GM23338 (cell line): ENCODE data around the gene CNOT6. TPM values are rescaled to one million over a fixed set of nuclear protein-coding genes. Genes with fewer than 3 reads are reported as not detected.
"Not testable (repeated sequence)": the region's sequence is repeated elsewhere in the genome, so short reads cannot be mapped to it uniquely, and the experiment has no call there.

Source experiments
- ATAC-seq: fragments of 200-7000 bp; cut with Tn5 transposase; 3 replicates; pipeline ENCODE4 v1.9.1; 2020
- DNase-seq: peaks from one replicate; pipeline ENCODE4 v3.0.0-alpha.2; 2015; ENCODE audit warnings: low spot score
- H2AFZ ChIP-seq: fragments of 200-600 bp; sonication (generic); 2 replicates; pipeline ENCODE4 v1.8.0; 2016; ENCODE audit warnings: antibody characterized with exemption, mild to moderate bottlenecking, moderate library complexity
- H3F3A ChIP-seq: fragments of 200-600 bp; sonication (generic); replicated peaks from 2 replicates; pipeline ENCODE4 v1.8.0; 2017; ENCODE audit warnings: antibody characterized with exemption, mixed run types, low read depth
- H3K27ac ChIP-seq: fragments of 200-600 bp; sonication (generic); 2 replicates; pipeline ENCODE4 v1.6.1; 2016; ENCODE audit warnings: low read depth
- H3K27me3 ChIP-seq: fragments of 200-600 bp; sonication (generic); 2 replicates; pipeline ENCODE4 v1.8.0; 2016; ENCODE audit warnings: mild to moderate bottlenecking, mixed run types, moderate library complexity; ENCODE audit not compliant: insufficient read depth
- H3K36me3 ChIP-seq: fragments of 200-600 bp; sonication (generic); 2 replicates; pipeline ENCODE4 v1.8.0; 2016; ENCODE audit warnings: mild to moderate bottlenecking; ENCODE audit not compliant: insufficient read depth
- H3K4me1 ChIP-seq: fragments of 200-600 bp; sonication (generic); 2 replicates; pipeline ENCODE4 v1.8.0; 2016; ENCODE audit warnings: mild to moderate bottlenecking, moderate library complexity; ENCODE audit not compliant: insufficient read depth
- H3K4me2 ChIP-seq: fragments of 200-600 bp; sonication (generic); 2 replicates; pipeline ENCODE4 v1.7.1; 2017; ENCODE audit warnings: mixed run types
- H3K4me3 ChIP-seq: fragments of 200-600 bp; sonication (generic); 2 replicates; pipeline ENCODE4 v1.6.1; 2016; ENCODE audit warnings: mixed run types
- H3K79me2 ChIP-seq: fragments of 200-600 bp; sonication (generic); replicated peaks from 2 replicates; pipeline ENCODE4 v1.8.0; 2017; ENCODE audit warnings: mild to moderate bottlenecking; ENCODE audit not compliant: insufficient read depth
- H3K9me2 ChIP-seq: fragments of 200-600 bp; sonication (generic); 2 replicates; pipeline ENCODE4 v1.8.0; 2017; ENCODE audit not compliant: insufficient read depth
- H4K20me1 ChIP-seq: fragments of 200-600 bp; sonication (generic); replicated peaks from 2 replicates; pipeline ENCODE4 v1.8.0; 2017; ENCODE audit warnings: mild to moderate bottlenecking; ENCODE audit not compliant: insufficient read depth
- H3K27ac Mint-ChIP-seq: 2 replicates; pipeline ENCODE4 v1.8.0; 2020; ENCODE audit warnings: inconsistent platforms, mild to moderate bottlenecking, moderate library complexity, mixed read lengths
- H3K27me3 Mint-ChIP-seq: 3 replicates; pipeline ENCODE4 v1.8.0; 2022; ENCODE audit warnings: low read depth, mild to moderate bottlenecking, moderate library complexity, mixed read lengths, inconsistent platforms; ENCODE audit not compliant: insufficient read depth, poor library complexity
- H3K36me3 Mint-ChIP-seq: 3 replicates; pipeline ENCODE4 v1.8.0; 2021; ENCODE audit warnings: low read depth, mild to moderate bottlenecking, inconsistent platforms, moderate library complexity, mixed read lengths
- H3K4me1 Mint-ChIP-seq: 3 replicates; pipeline ENCODE4 v1.8.0; 2020; ENCODE audit warnings: mild to moderate bottlenecking, inconsistent platforms, mixed read lengths
- H3K4me3 Mint-ChIP-seq: 3 replicates; pipeline ENCODE4 v1.8.0; 2021; ENCODE audit warnings: moderate library complexity, mild to moderate bottlenecking, inconsistent platforms, mixed read lengths
- H3K9me3 Mint-ChIP-seq: 3 replicates; pipeline ENCODE4 v1.8.0; 2020; ENCODE audit warnings: moderate library complexity, mild to moderate bottlenecking, inconsistent platforms, mixed read lengths
- CREB1 ChIP-seq: fragments of 250-450 bp; sonication (Bioruptor Pico); IDR thresholded peaks from 2 replicates; pipeline ENCODE4 v1.5.0; 2020; ENCODE audit warnings: low read depth, mild to moderate bottlenecking, moderate library complexity
- EZH2 ChIP-seq: fragments of 200-600 bp; sonication (generic); IDR thresholded peaks from one replicate; pipeline ENCODE4 v1.8.0; 2017; ENCODE audit warnings: antibody characterized with exemption, mild to moderate bottlenecking, low read depth; ENCODE audit not compliant: unreplicated experiment
- EZH2phosphoT487 ChIP-seq: fragments of 200-600 bp; sonication (generic); IDR thresholded peaks from one replicate; pipeline ENCODE4 v1.8.1; 2018; ENCODE audit warnings: antibody characterized with exemption; ENCODE audit not compliant: unreplicated experiment
- NANOG ChIP-seq: IDR thresholded peaks from 2 replicates; pipeline ENCODE4 v1.6.1; 2016; ENCODE audit warnings: antibody characterized with exemption, borderline replicate concordance
- POLR2AphosphoS5 ChIP-seq: IDR thresholded peaks from 2 replicates; pipeline ENCODE4 v1.6.1; 2016; ENCODE audit warnings: antibody characterized with exemption, low read depth
- ZNF114 ChIP-seq: fragments of 250-450 bp; sonication (Bioruptor Pico); IDR thresholded peaks from 2 replicates; pipeline ENCODE4 v1.5.0; 2020; ENCODE audit warnings: mild to moderate bottlenecking, moderate library complexity
- polyA plus RNA-seq: library from polyadenylated mRNA; unstranded; fragments of >200 nt; fragmentation: Nextera tagmentation; extraction: Ambion mirVana; gene quantifications from 2 replicates; pipeline ENCODE4 v1.2.1, GENCODE V29; 2016
- total RNA-seq: library from RNA; depleted of rRNA; stranded (reverse); fragments of >200 nt; shearing (Covaris generic); gene quantifications from 2 replicates; pipeline ENCODE4 v1.2.3, GENCODE V29; 2014
- TF ChIP-seq, protein P1 (sequence below): IDR thresholded peaks from one replicate; pipeline ENCODE4 v1.6.1; 2018; ENCODE audit warnings: antibody characterized with exemption; ENCODE audit not compliant: unreplicated experiment
- TF ChIP-seq, protein P2 (sequence below), 2 experiments: fragments of 200-600 bp in 1 of 2; sonication (generic) in 1 of 2; conservative IDR thresholded peaks; 2 replicates each; pipeline versions ENCODE4 v1.5.1 to v1.6.1; 2016 to 2017; ENCODE audit warnings: antibody characterized with exemption in 2 of 2, low read depth in 2 of 2, mild to moderate bottlenecking in 2 of 2, moderate library complexity in 1 of 2
- TF ChIP-seq, protein P3 (sequence below): fragments of 250-450 bp; sonication (Bioruptor Pico); IDR thresholded peaks from 2 replicates; pipeline ENCODE4 v1.5.0; 2020; ENCODE audit warnings: mild to moderate bottlenecking, moderate library complexity

CNOT6 gene
- total and polyA plus RNA-seq, 2 experiments from 2014 or later, result 14.6 to 38.7 TPM

DNA sequence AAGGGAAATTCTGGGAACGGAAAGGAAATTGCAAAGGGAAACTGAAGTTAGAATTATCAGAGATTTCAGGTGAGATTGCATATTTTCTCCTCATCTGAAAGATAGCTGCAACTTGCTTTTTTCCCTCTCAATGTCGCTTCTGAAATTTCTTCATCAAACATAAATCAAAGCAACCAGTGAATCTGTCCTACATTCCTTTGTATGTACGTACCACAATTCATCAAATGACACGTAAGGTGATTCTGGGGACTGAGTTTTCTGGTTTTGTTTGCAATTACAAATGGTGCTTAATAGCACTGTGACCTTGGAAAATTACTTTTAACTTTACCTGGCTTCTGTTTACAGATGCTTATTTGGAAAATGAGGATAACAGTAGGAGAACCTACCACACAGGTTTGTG, 21.9 kb upstream of the CNOT6 start:
- Histone ChIP-seq H3K4me2 (no peak overlapping the region), H2AFZ (no peak overlapping the region), H3K4me1 (no peaks in the 10 kb centered on the region), H3K9me2 (no peaks in the 10 kb centered on the region), H3K27ac (no peak overlapping the region), H4K20me1 (no peaks in the 10 kb centered on the region), H3K4me3 (no peak overlapping the region), H3K36me3 (no peaks in the 10 kb centered on the region), H3K79me2 (no peaks in the 10 kb centered on the region), H3K27me3 (no peaks in the 10 kb centered on the region), H3F3A (no peaks in the 10 kb centered on the region; the same call in 1 of the 2 replicates)
- Mint-ChIP-seq H3K36me3 (no peaks in the 10 kb centered on the region; the same call in 2 of the 3 replicates), H3K27ac (no peak overlapping the region), H3K4me3 (no peak overlapping the region), H3K27me3 (peaks cover 5% of the 10 kb centered on the region), H3K9me3 (no peaks in the 10 kb centered on the region), H3K4me1 (peaks cover 9% of the 10 kb centered on the region; the same call in 2 of the 3 replicates)
- DNase-seq, result no peak
- TF ChIP-seq, protein P1, sequence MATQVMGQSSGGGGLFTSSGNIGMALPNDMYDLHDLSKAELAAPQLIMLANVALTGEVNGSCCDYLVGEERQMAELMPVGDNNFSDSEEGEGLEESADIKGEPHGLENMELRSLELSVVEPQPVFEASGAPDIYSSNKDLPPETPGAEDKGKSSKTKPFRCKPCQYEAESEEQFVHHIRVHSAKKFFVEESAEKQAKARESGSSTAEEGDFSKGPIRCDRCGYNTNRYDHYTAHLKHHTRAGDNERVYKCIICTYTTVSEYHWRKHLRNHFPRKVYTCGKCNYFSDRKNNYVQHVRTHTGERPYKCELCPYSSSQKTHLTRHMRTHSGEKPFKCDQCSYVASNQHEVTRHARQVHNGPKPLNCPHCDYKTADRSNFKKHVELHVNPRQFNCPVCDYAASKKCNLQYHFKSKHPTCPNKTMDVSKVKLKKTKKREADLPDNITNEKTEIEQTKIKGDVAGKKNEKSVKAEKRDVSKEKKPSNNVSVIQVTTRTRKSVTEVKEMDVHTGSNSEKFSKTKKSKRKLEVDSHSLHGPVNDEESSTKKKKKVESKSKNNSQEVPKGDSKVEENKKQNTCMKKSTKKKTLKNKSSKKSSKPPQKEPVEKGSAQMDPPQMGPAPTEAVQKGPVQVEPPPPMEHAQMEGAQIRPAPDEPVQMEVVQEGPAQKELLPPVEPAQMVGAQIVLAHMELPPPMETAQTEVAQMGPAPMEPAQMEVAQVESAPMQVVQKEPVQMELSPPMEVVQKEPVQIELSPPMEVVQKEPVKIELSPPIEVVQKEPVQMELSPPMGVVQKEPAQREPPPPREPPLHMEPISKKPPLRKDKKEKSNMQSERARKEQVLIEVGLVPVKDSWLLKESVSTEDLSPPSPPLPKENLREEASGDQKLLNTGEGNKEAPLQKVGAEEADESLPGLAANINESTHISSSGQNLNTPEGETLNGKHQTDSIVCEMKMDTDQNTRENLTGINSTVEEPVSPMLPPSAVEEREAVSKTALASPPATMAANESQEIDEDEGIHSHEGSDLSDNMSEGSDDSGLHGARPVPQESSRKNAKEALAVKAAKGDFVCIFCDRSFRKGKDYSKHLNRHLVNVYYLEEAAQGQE, result no peak
- TF ChIP-seq EZH2 (no peak), EZH2phosphoT487 (no peak), CREB1 (CRISPR knock-in tag) (no peak), NANOG (no peak), POLR2AphosphoS5 (no peak), ZNF114 (CRISPR knock-in tag) (no peak)
- TF ChIP-seq, protein P2, sequence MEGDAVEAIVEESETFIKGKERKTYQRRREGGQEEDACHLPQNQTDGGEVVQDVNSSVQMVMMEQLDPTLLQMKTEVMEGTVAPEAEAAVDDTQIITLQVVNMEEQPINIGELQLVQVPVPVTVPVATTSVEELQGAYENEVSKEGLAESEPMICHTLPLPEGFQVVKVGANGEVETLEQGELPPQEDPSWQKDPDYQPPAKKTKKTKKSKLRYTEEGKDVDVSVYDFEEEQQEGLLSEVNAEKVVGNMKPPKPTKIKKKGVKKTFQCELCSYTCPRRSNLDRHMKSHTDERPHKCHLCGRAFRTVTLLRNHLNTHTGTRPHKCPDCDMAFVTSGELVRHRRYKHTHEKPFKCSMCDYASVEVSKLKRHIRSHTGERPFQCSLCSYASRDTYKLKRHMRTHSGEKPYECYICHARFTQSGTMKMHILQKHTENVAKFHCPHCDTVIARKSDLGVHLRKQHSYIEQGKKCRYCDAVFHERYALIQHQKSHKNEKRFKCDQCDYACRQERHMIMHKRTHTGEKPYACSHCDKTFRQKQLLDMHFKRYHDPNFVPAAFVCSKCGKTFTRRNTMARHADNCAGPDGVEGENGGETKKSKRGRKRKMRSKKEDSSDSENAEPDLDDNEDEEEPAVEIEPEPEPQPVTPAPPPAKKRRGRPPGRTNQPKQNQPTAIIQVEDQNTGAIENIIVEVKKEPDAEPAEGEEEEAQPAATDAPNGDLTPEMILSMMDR (conservative IDR thresholded peaks at IDR 0.05; ENCODE audit: low read depth in 2 of 2), result no peak
- TF ChIP-seq, protein P3, sequence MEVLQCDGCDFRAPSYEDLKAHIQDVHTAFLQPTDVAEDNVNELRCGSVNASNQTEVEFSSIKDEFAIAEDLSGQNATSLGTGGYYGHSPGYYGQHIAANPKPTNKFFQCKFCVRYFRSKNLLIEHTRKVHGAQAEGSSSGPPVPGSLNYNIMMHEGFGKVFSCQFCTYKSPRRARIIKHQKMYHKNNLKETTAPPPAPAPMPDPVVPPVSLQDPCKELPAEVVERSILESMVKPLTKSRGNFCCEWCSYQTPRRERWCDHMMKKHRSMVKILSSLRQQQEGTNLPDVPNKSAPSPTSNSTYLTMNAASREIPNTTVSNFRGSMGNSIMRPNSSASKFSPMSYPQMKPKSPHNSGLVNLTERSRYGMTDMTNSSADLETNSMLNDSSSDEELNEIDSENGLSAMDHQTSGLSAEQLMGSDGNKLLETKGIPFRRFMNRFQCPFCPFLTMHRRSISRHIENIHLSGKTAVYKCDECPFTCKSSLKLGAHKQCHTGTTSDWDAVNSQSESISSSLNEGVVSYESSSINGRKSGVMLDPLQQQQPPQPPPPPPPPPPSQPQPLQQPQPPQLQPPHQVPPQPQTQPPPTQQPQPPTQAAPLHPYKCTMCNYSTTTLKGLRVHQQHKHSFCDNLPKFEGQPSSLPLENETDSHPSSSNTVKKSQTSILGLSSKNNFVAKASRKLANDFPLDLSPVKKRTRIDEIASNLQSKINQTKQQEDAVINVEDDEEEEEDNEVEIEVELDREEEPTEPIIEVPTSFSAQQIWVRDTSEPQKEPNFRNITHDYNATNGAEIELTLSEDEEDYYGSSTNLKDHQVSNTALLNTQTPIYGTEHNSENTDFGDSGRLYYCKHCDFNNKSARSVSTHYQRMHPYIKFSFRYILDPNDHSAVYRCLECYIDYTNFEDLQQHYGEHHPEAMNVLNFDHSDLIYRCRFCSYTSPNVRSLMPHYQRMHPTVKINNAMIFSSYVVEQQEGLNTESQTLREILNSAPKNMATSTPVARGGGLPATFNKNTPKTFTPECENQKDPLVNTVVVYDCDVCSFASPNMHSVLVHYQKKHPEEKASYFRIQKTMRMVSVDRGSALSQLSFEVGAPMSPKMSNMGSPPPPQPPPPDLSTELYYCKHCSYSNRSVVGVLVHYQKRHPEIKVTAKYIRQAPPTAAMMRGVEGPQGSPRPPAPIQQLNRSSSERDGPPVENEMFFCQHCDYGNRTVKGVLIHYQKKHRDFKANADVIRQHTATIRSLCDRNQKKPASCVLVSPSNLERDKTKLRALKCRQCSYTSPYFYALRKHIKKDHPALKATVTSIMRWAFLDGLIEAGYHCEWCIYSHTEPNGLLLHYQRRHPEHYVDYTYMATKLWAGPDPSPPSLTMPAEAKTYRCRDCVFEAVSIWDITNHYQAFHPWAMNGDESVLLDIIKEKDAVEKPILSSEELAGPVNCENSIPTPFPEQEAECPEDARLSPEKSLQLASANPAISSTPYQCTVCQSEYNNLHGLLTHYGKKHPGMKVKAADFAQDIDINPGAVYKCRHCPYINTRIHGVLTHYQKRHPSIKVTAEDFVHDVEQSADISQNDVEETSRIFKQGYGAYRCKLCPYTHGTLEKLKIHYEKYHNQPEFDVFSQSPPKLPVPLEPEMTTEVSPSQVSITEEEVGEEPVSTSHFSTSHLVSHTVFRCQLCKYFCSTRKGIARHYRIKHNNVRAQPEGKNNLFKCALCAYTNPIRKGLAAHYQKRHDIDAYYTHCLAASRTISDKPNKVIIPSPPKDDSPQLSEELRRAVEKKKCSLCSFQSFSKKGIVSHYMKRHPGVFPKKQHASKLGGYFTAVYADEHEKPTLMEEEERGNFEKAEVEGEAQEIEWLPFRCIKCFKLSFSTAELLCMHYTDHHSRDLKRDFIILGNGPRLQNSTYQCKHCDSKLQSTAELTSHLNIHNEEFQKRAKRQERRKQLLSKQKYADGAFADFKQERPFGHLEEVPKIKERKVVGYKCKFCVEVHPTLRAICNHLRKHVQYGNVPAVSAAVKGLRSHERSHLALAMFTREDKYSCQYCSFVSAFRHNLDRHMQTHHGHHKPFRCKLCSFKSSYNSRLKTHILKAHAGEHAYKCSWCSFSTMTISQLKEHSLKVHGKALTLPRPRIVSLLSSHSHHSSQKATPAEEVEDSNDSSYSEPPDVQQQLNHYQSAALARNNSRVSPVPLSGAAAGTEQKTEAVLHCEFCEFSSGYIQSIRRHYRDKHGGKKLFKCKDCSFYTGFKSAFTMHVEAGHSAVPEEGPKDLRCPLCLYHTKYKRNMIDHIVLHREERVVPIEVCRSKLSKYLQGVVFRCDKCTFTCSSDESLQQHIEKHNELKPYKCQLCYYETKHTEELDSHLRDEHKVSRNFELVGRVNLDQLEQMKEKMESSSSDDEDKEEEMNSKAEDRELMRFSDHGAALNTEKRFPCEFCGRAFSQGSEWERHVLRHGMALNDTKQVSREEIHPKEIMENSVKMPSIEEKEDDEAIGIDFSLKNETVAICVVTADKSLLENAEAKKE (CRISPR knock-in tag), result no peak
- no peak for ATAC-seq

DNA sequence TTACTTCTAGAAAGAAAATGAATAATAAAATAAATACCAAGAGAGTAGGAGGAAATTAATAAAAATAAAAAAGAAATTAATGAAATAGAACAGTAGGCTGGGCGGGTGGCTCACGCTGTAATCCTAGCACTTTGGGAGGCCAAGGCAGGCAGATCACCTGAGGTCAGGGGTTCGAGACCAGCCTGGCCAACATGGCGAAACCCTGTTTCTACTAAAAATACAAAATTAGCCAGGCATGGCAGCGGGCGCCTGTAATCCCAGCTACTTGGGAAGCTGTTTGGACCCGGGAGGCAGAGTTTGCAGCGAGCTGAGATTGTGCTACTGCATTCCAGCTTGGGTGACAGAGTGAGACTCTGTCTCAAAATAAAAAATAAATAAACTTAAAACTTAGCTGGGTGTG, 20.8 kb upstream of the CNOT6 start:
- H2AFZ ChIP-seq, H3K9me3 Mint-ChIP-seq, H3K4me3 ChIP-seq, H3K79me2 ChIP-seq, H3K27me3 ChIP-seq, DNase-seq, H3K27me3 Mint-ChIP-seq, ATAC-seq, H3K4me2 ChIP-seq, H3K9me2 ChIP-seq, H3K4me1 ChIP-seq, H3K36me3 Mint-ChIP-seq, H3K36me3 ChIP-seq, H3F3A ChIP-seq, H4K20me1 ChIP-seq, H3K4me3 Mint-ChIP-seq, H3K27ac ChIP-seq, H3K4me1 Mint-ChIP-seq, H3K27ac Mint-ChIP-seq: not testable (repeated sequence)
